Ishikawa (cell line): ENCODE measurements around the gene PLEKHA7.

Experiments
- CEBPB ChIP-seq: IDR thresholded peaks from 2 replicates; pipeline ENCODE4 v1.6.1; 2012
- CREB1 ChIP-seq: IDR thresholded peaks from 2 replicates; pipeline ENCODE4 v1.6.1; 2012; ENCODE audit warnings: low read depth
- EGR1 ChIP-seq: IDR thresholded peaks from 2 replicates; pipeline ENCODE4 v1.6.1; 2012
- EP300 ChIP-seq: IDR thresholded peaks from 2 replicates; pipeline ENCODE4 v1.6.1; 2012; ENCODE audit warnings: borderline replicate concordance
- FOXM1 ChIP-seq: IDR thresholded peaks from 2 replicates; pipeline ENCODE4 v1.6.1; 2012; ENCODE audit warnings: low read depth, borderline replicate concordance
- NFIC ChIP-seq: IDR thresholded peaks from 2 replicates; pipeline ENCODE4 v1.6.1; 2012
- RAD21 ChIP-seq: IDR thresholded peaks from 2 replicates; pipeline ENCODE4 v1.6.1; 2012; ENCODE audit warnings: low read depth
- TAF1 ChIP-seq: IDR thresholded peaks from 2 replicates; pipeline ENCODE4 v1.6.1; 2012; ENCODE audit warnings: low read depth, mild to moderate bottlenecking
- TEAD4 ChIP-seq: IDR thresholded peaks from 2 replicates; pipeline ENCODE4 v1.6.1; 2012
- YY1 ChIP-seq: IDR thresholded peaks from 2 replicates; pipeline ENCODE4 v1.6.1; 2012; ENCODE audit warnings: low read depth
- TF ChIP-seq, protein P1 (sequence below): IDR thresholded peaks from 2 replicates; pipeline ENCODE4 v1.6.1; 2012; ENCODE audit warnings: low read depth, mild to moderate bottlenecking

DNA sequence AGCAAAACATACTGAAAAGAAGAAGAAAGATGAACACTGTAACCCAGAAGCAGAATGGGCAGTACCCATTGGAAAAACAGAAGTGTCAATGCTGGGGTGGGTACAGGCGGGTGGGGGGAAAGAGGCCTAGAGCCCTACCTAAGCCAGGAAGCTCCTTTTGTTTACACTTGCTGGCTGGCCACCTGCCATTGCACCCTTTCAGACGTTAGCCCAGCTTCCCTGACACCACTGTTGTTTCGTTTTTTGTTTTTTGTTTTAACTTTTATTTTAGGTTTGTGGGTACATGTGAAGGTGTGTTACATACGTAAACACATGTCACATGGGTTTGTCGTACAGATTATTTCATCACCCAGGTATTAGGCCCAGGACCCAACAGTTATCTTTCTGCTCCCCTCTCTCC is 55.4 kb downstream of the PLEKHA7 start:
- TF ChIP-seq CREB1: no peak
- TF ChIP-seq YY1: no peak
- TF ChIP-seq RAD21: no peak
- TF ChIP-seq FOXM1: no peak
- no peak for TF ChIP-seq EGR1
- TF ChIP-seq EP300: no peak
- TF ChIP-seq, protein P1, sequence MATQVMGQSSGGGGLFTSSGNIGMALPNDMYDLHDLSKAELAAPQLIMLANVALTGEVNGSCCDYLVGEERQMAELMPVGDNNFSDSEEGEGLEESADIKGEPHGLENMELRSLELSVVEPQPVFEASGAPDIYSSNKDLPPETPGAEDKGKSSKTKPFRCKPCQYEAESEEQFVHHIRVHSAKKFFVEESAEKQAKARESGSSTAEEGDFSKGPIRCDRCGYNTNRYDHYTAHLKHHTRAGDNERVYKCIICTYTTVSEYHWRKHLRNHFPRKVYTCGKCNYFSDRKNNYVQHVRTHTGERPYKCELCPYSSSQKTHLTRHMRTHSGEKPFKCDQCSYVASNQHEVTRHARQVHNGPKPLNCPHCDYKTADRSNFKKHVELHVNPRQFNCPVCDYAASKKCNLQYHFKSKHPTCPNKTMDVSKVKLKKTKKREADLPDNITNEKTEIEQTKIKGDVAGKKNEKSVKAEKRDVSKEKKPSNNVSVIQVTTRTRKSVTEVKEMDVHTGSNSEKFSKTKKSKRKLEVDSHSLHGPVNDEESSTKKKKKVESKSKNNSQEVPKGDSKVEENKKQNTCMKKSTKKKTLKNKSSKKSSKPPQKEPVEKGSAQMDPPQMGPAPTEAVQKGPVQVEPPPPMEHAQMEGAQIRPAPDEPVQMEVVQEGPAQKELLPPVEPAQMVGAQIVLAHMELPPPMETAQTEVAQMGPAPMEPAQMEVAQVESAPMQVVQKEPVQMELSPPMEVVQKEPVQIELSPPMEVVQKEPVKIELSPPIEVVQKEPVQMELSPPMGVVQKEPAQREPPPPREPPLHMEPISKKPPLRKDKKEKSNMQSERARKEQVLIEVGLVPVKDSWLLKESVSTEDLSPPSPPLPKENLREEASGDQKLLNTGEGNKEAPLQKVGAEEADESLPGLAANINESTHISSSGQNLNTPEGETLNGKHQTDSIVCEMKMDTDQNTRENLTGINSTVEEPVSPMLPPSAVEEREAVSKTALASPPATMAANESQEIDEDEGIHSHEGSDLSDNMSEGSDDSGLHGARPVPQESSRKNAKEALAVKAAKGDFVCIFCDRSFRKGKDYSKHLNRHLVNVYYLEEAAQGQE: no peak
- TF ChIP-seq TEAD4: no peak
- TF ChIP-seq CEBPB: no peak
- TF ChIP-seq TAF1: no peak
- TF ChIP-seq NFIC: no peak
